A673 (cell line): Measurements from ENCODE around the gene NCOA7.

Source experiments
- EZH2 ChIP-seq: fragments of 200-600 bp; sonication (generic); IDR thresholded peaks from 2 replicates; pipeline ENCODE4 v1.6.1; 2017; ENCODE audit warnings: borderline replicate concordance, low read depth, mild to moderate bottlenecking, mixed read lengths, antibody characterized with exemption, low read length; ENCODE audit not compliant: poor library complexity, severe bottlenecking
- TF ChIP-seq, protein P1 (sequence below): fragments of 300-800, 200-600 bp; sonication (generic); conservative IDR thresholded peaks from 2 replicates; pipeline ENCODE4 v1.5.1; 2017; ENCODE audit warnings: low read depth, mild to moderate bottlenecking, antibody characterized with exemption, low read length, moderate library complexity, mixed read lengths

GRCh38 chr6:125942672-125943527 lies 152.1 kb downstream of the NCOA7 start:
- TF ChIP-seq, protein P1, sequence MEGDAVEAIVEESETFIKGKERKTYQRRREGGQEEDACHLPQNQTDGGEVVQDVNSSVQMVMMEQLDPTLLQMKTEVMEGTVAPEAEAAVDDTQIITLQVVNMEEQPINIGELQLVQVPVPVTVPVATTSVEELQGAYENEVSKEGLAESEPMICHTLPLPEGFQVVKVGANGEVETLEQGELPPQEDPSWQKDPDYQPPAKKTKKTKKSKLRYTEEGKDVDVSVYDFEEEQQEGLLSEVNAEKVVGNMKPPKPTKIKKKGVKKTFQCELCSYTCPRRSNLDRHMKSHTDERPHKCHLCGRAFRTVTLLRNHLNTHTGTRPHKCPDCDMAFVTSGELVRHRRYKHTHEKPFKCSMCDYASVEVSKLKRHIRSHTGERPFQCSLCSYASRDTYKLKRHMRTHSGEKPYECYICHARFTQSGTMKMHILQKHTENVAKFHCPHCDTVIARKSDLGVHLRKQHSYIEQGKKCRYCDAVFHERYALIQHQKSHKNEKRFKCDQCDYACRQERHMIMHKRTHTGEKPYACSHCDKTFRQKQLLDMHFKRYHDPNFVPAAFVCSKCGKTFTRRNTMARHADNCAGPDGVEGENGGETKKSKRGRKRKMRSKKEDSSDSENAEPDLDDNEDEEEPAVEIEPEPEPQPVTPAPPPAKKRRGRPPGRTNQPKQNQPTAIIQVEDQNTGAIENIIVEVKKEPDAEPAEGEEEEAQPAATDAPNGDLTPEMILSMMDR, result no peak
- no peak for TF ChIP-seq EZH2
